Fibroblast of lung (primary cell): ENCODE data around the gene COL6A2.

Source experiments
- EZH2 ChIP-seq: IDR thresholded peaks from 2 replicates; pipeline ENCODE4 v1.5.1; 2012; ENCODE audit warnings: low read length, control low read depth, mild to moderate bottlenecking; ENCODE audit errors: missing control alignments
- TF ChIP-seq, protein P1 (sequence below), 2 donors: IDR thresholded peaks in 1 of 2; conservative IDR thresholded peaks in 1 of 2; 1 replicate in 1 of 2; 2 replicates in 1 of 2; pipeline ENCODE4 v1.5.1; 2011 to 2012; ENCODE audit warnings: low read length in 2 of 2, control low read depth in 1 of 2, inconsistent platforms in 1 of 2, low read depth in 1 of 2, mild to moderate bottlenecking in 1 of 2

GRCh38 chr21:46096596-46097335 lies 1.1 kb upstream of the COL6A2 start:
- TF ChIP-seq, protein P1, sequence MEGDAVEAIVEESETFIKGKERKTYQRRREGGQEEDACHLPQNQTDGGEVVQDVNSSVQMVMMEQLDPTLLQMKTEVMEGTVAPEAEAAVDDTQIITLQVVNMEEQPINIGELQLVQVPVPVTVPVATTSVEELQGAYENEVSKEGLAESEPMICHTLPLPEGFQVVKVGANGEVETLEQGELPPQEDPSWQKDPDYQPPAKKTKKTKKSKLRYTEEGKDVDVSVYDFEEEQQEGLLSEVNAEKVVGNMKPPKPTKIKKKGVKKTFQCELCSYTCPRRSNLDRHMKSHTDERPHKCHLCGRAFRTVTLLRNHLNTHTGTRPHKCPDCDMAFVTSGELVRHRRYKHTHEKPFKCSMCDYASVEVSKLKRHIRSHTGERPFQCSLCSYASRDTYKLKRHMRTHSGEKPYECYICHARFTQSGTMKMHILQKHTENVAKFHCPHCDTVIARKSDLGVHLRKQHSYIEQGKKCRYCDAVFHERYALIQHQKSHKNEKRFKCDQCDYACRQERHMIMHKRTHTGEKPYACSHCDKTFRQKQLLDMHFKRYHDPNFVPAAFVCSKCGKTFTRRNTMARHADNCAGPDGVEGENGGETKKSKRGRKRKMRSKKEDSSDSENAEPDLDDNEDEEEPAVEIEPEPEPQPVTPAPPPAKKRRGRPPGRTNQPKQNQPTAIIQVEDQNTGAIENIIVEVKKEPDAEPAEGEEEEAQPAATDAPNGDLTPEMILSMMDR (conservative IDR thresholded peaks at IDR 0.05 in 1 of 2, IDR thresholded peaks at IDR 0.05 in 1 of 2; ENCODE audit: low read depth in 1 of 2, low read length in 2 of 2) = no peak
- no peak for TF ChIP-seq EZH2
